Stomach (tissue), 9 donors: ENCODE measurements around the gene IL16. TPM values are rescaled to one million over a fixed set of nuclear protein-coding genes. Genes with fewer than 3 reads are reported as not detected.

Source experiments
- DNase-seq, 2 donors: peaks; one replicate each; pipeline versions ENCODE4 v3.0.0 to v3.0.0-alpha.2; 2013 to 2019
- H3K27ac ChIP-seq, 5 donors: fragments of 200-600 bp in 4 of 5; sonication (generic) in 4 of 5; one replicate each; pipeline ENCODE4 v1.5.1; 2013 to 2019; ENCODE audit warnings: mild to moderate bottlenecking in 1 of 5, moderate library complexity in 1 of 5
- H3K27me3 ChIP-seq, 3 donors: fragments of 200-600 bp; sonication (generic); one replicate each; pipeline ENCODE4 v1.5.1; 2017 to 2019; ENCODE audit warnings: mixed run types in 1 of 3
- H3K36me3 ChIP-seq, 4 donors: fragments of 200-600 bp; sonication (generic); 1 replicate in 3 of 4; 2 replicates in 1 of 4; pipeline ENCODE4 v1.5.1; 2016 to 2019
- H3K4me1 ChIP-seq, 4 donors: fragments of 200-600 bp; sonication (generic); one replicate each; pipeline ENCODE4 v1.5.1; 2016 to 2019
- H3K4me3 ChIP-seq, 4 donors: fragments of 200-600 bp; sonication (generic) in 3 of 4; one replicate each; pipeline ENCODE4 v1.5.1; 2016 to 2019; ENCODE audit warnings: mild to moderate bottlenecking in 1 of 4
- H3K9me3 ChIP-seq, 4 donors: fragments of 200-600 bp; sonication (generic); one replicate each; pipeline ENCODE4 v1.5.1; 2016 to 2019
- EP300 ChIP-seq: sonication (generic); formaldehyde crosslinking; IDR thresholded peaks from one replicate; pipeline ENCODE4 v1.6.1; 2017; ENCODE audit warnings: antibody characterized with exemption
- POLR2A ChIP-seq, 4 donors: fragments of 450-650 bp; IDR thresholded peaks; one replicate each; pipeline ENCODE4 v1.6.1; 2016; ENCODE audit warnings: antibody characterized with exemption in 4 of 4, control low read depth in 2 of 4, mild to moderate bottlenecking in 1 of 4, moderate library complexity in 1 of 4
- POLR2AphosphoS5 ChIP-seq, 3 donors: sonication (generic); formaldehyde crosslinking; IDR thresholded peaks; one replicate each; pipeline ENCODE4 v1.6.1; 2016; ENCODE audit warnings: antibody characterized with exemption in 3 of 3
- WGBS, 5 donors: extraction: QIAGEN DNeasy Blood & Tissue Kit in 3 of 5; methylation state at CpG; one replicate each; pipeline versions ENCODE4 v1.1.5 to v1.1.7; 2013 to 2018; 5-methylcytosine and 5-hydroxymethylcytosine counted together
- intact Hi-C: fragments of 100-400 bp; cut with DNase I; formaldehyde crosslinking; loops from one replicate; pipeline ENCODE4 v1.15.1; 2023; ENCODE audit warnings: low total_unique reads
- polyA plus RNA-seq, 3 donors: library from polyadenylated mRNA; stranded (reverse); fragments of 200-250 nt; gene quantifications; one replicate each; pipeline ENCODE4 v1.2.3, GENCODE V29; 2013
- total RNA-seq, 5 donors: library from RNA; depleted of rRNA; stranded (reverse); fragments of >200 nt; gene quantifications; one replicate each; pipeline versions ENCODE4 v1.1.0 to v1.2.3, GENCODE V29; 2014 to 2016
- TF ChIP-seq, protein P1 (sequence below), 7 experiments: fragments of 450-650 bp in 4 of 7; fragments of 200-600 bp in 3 of 7; sonication (generic) in 3 of 7; IDR thresholded peaks; one replicate each; pipeline ENCODE4 v1.5.1; 2016 to 2019; ENCODE audit warnings: antibody characterized with exemption in 7 of 7, control low read depth in 2 of 7, mild to moderate bottlenecking in 1 of 7
- donor health status: healthy with polysubstance abuse.
- donor health status: Bipolar disorder and iron deficiency.
- donor health status: healthy.

Gene IL16
- total and polyA plus RNA-seq, 8 donors = 4.9 to 21.0 (median 8.7) TPM

DNA sequence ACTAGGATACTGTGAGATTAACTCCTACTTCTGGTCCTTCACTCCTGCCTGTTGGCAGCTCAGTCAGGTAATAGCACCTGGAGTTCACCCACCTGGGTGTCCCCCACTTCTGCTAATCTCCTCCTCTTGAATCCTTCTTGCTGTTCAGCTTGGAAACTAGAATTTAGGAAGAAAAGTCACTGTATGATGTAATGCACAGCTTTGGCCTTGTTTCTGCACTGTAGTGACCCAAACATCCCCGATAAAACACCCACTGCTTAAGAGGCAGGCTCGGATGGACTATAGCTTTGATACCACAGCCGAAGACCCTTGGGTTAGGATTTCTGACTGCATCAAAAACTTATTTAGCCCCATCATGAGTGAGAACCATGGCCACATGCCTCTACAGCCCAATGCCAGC is 102.5 kb downstream of the IL16 start:
- peak overlapping the region in 3 of 4 donors; percentile 25 to 40 (median 39) for H3K4me3 ChIP-seq
- peak overlapping the region in 3 of 5 donors; percentile 54 to 82 (median 80) for H3K27ac ChIP-seq
- peaks cover 5 to 50% (median 36%) of the 10 kb centered on the region in 4 donors for H3K4me1 ChIP-seq
- H3K27me3 ChIP-seq = no peaks in the 10 kb centered on the region
- no peaks in the 10 kb centered on the region for H3K9me3 ChIP-seq
- peaks cover 4 to 62% (median 38%) of the 10 kb centered on the region in 4 donors for H3K36me3 ChIP-seq
- DNase-seq = no peak
- TF ChIP-seq, protein P1, sequence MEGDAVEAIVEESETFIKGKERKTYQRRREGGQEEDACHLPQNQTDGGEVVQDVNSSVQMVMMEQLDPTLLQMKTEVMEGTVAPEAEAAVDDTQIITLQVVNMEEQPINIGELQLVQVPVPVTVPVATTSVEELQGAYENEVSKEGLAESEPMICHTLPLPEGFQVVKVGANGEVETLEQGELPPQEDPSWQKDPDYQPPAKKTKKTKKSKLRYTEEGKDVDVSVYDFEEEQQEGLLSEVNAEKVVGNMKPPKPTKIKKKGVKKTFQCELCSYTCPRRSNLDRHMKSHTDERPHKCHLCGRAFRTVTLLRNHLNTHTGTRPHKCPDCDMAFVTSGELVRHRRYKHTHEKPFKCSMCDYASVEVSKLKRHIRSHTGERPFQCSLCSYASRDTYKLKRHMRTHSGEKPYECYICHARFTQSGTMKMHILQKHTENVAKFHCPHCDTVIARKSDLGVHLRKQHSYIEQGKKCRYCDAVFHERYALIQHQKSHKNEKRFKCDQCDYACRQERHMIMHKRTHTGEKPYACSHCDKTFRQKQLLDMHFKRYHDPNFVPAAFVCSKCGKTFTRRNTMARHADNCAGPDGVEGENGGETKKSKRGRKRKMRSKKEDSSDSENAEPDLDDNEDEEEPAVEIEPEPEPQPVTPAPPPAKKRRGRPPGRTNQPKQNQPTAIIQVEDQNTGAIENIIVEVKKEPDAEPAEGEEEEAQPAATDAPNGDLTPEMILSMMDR (IDR thresholded peaks at IDR 0.05) = no peak
- TF ChIP-seq EP300 (no peak), POLR2AphosphoS5 (IDR thresholded peaks at IDR 0.05) (no peak), POLR2A (IDR thresholded peaks at IDR 0.05) (no peak)
- intact Hi-C loops = no loop called here
- 44 to 86% (median 76%) methylated on average over 3 of the region's 3 CpGs for WGBS, 5 donors

DNA sequence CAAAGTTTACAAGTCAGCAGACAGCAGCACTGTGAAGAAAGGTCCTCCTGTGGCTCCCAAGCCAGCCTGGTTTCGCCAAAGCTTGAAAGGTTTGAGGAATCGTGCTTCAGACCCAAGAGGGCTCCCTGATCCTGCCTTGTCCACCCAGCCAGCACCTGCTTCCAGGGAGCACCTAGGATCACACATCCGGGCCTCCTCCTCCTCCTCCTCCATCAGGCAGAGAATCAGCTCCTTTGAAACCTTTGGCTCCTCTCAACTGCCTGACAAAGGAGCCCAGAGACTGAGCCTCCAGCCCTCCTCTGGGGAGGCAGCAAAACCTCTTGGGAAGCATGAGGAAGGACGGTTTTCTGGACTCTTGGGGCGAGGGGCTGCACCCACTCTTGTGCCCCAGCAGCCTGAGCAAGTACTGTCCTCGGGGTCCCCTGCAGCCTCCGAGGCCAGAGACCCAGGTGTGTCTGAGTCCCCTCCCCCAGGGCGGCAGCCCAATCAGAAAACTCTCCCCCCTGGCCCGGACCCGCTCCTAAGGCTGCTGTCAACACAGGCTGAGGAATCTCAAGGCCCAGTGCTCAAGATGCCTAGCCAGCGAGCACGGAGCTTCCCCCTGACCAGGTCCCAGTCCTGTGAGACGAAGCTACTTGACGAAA is 103.1 kb downstream of the IL16 start:
- no peaks in the 10 kb centered on the region for H3K9me3 ChIP-seq
- no peaks in the 10 kb centered on the region for H3K27me3 ChIP-seq
- H3K27ac ChIP-seq = peak overlapping the region in 3 of 5 donors; percentile 54 to 82 (median 80)
- peaks cover 4 to 63% (median 42%) of the 10 kb centered on the region in 4 donors for H3K36me3 ChIP-seq
- TF ChIP-seq EP300 (no peak), POLR2A (IDR thresholded peaks at IDR 0.05) (no peak)
- peaks cover 5 to 50% (median 32%) of the 10 kb centered on the region in 4 donors for H3K4me1 ChIP-seq
- peak overlapping the region in 3 of 4 donors; percentile 25 to 40 (median 39) for H3K4me3 ChIP-seq
- DNase-seq = no peak
- intact Hi-C loops = no loop called here
- 65 to 76% (median 70%) methylated on average over 9 to 14 of the region's 14 CpGs for WGBS, 5 donors

DNA sequence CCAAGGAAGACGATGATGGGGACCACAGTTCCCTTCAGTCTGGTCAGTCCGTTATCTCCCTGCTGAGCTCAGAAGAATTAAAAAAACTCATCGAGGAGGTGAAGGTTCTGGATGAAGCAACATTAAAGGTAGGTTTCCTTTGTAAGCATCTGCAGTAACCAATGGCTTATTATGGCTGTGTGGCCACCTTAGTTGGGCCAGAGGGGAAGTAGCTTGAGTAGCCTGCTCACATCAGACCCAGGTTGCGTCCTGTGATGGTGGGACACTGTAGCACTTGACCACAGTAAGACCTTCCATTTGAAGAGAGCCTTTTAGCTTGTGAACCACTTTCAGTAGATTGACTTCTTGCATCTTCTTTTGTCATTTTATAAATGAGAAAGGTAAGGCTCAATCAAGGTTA is 104.7 kb downstream of the IL16 start:
- WGBS, 5 donors = 83 to 93% (median 86%) methylated on average over 4 of the region's 4 CpGs
- peak overlapping the region in 2 of 4 donors; percentile 3 to 40 for H3K4me3 ChIP-seq
- intact Hi-C loops = no loop called here
- no peaks in the 10 kb centered on the region for H3K9me3 ChIP-seq
- TF ChIP-seq, protein P1 (IDR thresholded peaks at IDR 0.05) = no peak
- no peak for TF ChIP-seq POLR2AphosphoS5 (IDR thresholded peaks at IDR 0.05)
- no peak for TF ChIP-seq POLR2A (IDR thresholded peaks at IDR 0.05)
- no peak for TF ChIP-seq EP300
- H3K27me3 ChIP-seq = no peaks in the 10 kb centered on the region
- H3K4me1 ChIP-seq = peaks cover 0 to 40% (median 20%) of the 10 kb centered on the region in 4 donors
- H3K27ac ChIP-seq = peak overlapping the region in 2 of 5 donors; percentile 2 to 50
- no peak for DNase-seq
- H3K36me3 ChIP-seq = peaks cover 13 to 79% (median 57%) of the 10 kb centered on the region in 4 donors

DNA sequence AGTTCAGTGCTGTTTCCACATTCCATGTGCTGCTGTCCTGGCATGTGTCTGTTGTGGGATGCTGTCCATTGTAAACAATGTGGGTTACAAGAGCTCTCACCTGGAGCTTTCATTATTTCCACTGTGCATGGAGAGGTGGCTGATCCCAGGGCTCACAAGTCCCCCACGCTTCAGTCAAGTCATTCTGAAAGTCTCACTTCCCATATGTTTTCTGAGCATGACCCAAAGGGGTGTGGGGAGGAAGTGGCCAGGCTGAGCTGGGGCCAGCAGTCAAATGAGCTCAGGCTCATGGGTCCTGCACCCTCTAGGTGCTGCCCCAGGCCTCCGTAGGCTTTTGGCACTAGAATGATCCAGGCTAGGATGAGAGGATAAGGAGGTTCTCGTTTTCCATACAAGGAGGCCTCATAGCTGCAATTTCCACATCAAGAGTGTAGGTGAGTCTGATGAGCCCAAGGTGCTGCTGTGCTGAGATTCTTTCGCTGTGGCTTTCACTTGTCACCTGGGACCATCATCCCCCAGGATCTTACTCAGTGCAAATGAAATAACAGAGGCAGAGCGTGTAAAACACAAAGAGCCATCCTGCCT is 105.2 kb downstream of the IL16 start:
- Histone ChIP-seq H3K9me3 (no peaks in the 10 kb centered on the region), H3K27ac (peak overlapping the region in 3 of 5 donors; percentile 2 to 61 (median 50)), H3K36me3 (peaks cover 16 to 81% (median 62%) of the 10 kb centered on the region in 4 donors), H3K4me3 (peak overlapping the region in 1 of 4 donors; percentile 3), H3K27me3 (no peaks in the 10 kb centered on the region), H3K4me1 (peaks cover 0 to 35% (median 17%) of the 10 kb centered on the region in 4 donors)
- DNase-seq = peak; percentile 40 to 44
- intact Hi-C loops = no loop called here
- TF ChIP-seq, protein P1 (IDR thresholded peaks at IDR 0.05) = no peak
- TF ChIP-seq POLR2AphosphoS5 (IDR thresholded peaks at IDR 0.05) (no peak), EP300 (no peak), POLR2A (IDR thresholded peaks at IDR 0.05) (no peak)
- WGBS, 5 donors = 63 to 79% (median 69%) methylated on average over 5 of the region's 5 CpGs
